ENCODE data around the gene SPI1.

SPI1 gene

DNA sequence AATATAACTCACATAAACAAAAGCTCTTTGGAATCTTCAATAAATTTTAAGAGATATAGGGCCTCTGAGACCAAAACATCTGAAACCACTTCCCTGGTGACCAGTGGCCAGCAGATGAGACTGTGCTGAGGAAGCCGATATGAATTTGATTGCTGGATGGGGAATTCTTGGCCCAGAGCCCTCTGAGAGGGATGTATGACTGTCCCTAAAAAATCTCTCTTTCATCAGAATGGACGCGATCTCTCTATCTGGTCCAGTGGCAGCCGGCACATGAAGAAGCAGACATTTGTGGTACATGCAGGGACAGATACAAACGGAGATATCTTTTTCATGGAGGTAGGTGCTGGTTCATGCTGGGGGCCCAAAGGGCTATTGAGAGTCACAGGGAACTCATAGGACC lies 63.4 kb downstream of the SPI1 start:
- DNase-seq (ENCODE audit: low read depth): no peak
- H3K4me3 ChIP-seq (ENCODE audit: low read depth, low read length): no peak overlapping the region
- no peak for TF ChIP-seq CTCF (IDR thresholded peaks at IDR 0.05; ENCODE audit: insufficient read depth, low read depth, low read length, missing control alignments)

- H3K4me3 ChIP-seq (ENCODE audit: low read depth, low read length): no peak overlapping the region
- no peak for TF ChIP-seq CTCF (IDR thresholded peaks at IDR 0.05; ENCODE audit: insufficient read depth, low read depth, low read length, missing control alignments)
- no peak for DNase-seq (ENCODE audit: low read depth)
Observed at GRCh38 chr11:47308050-47308823, 70.1 kb downstream of the SPI1 start.

DNA sequence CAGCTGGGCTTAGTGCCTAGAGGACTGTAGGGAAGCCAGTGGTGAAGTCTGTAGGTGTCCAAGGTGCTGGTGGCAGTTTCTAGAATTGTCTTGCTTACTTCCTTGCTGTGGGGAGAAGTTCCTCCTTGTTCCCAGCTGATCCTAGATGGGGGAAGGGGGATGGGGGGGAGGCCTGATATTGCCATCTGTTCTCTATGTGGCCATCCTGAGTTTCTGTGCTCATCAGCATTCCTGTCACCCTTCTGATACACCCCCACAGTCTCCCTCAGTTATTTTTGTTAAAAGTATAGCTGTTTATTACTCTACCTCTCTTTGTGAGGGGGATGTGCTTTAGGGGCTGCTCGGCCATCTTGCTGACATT lies 71.9 kb downstream of the SPI1 start:
- TF ChIP-seq CTCF (IDR thresholded peaks at IDR 0.05; ENCODE audit: insufficient read depth, low read depth, low read length, missing control alignments): no peak
- H3K4me3 ChIP-seq (ENCODE audit: low read depth, low read length): no peak overlapping the region
- DNase-seq (ENCODE audit: low read depth): no peak

DNA sequence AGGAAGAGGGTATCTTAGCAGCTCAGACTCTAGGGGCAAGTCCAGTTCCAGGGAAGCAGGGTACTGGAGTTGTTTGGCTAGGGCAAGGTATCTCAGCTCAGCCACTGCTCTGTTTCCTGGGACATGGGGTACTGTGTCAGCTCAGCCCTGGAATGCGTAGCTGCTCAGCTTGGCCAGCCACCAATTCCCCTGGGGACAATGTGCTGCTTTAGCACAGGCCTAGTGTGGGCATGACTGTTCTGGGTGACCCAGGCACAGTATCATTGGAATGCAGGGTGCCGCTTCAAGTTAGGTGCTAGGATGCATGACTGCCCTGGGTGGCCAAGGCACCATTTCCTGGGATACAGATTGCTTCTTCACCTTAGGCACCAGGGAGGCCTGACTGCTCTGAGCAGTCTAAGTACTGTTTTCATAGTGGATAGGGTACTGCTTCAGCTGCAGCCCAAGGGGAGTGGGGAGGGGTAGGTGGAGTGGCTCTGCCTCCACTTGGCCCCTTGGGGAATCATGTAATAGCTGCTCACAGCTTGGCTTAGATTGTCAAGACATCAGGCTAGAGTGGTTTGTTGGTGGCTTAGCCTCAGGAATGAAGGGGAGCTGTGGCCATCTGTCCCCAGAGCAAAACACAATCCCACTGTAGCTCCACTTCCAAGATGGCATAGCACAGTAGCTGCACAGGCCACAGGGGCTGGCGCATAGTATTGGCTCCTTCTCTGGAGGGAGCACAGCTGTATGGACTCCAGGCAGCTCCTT lies 72.4 kb downstream of the SPI1 start:
- no peak for DNase-seq (ENCODE audit: low read depth)
- H3K4me3 ChIP-seq (ENCODE audit: low read depth, low read length): no peak overlapping the region
- no peak for TF ChIP-seq CTCF (IDR thresholded peaks at IDR 0.05; ENCODE audit: insufficient read depth, low read depth, low read length, missing control alignments)
